Measurements from ENCODE around the gene CTPS2.
"Not testable (repeated sequence)": the region's sequence is repeated elsewhere in the genome, so short reads cannot be mapped to it uniquely, and the experiment has no call there.

Gene CTPS2

DNA sequence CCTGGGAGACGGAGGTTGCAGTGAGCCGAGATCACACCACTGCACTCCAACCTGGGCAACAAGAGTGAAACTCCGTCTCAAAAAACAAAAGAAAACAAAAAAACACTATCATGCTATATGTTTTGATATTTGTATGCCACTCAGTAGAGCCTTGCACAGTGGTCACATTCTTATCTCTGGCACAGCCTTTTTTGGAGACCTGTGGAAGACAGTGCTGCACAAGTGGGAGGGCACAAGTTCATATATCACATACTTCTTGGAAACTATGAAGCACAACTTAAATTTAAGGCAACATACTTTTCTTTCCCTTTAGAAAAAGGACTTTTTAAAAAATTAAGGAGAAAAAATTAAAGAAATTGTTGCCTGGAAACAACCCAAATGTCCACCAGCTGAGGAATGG lies 76.9 kb downstream of the CTPS2 start:
- no peak for TF ChIP-seq MYC (IDR thresholded peaks at IDR 0.05; ENCODE audit: low read depth, low read length)
- TF ChIP-seq, protein P1, sequence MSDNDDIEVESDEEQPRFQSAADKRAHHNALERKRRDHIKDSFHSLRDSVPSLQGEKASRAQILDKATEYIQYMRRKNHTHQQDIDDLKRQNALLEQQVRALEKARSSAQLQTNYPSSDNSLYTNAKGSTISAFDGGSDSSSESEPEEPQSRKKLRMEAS (IDR thresholded peaks at IDR 0.05; ENCODE audit: low read depth, low read length) = no peak
- TF ChIP-seq, protein P2, sequence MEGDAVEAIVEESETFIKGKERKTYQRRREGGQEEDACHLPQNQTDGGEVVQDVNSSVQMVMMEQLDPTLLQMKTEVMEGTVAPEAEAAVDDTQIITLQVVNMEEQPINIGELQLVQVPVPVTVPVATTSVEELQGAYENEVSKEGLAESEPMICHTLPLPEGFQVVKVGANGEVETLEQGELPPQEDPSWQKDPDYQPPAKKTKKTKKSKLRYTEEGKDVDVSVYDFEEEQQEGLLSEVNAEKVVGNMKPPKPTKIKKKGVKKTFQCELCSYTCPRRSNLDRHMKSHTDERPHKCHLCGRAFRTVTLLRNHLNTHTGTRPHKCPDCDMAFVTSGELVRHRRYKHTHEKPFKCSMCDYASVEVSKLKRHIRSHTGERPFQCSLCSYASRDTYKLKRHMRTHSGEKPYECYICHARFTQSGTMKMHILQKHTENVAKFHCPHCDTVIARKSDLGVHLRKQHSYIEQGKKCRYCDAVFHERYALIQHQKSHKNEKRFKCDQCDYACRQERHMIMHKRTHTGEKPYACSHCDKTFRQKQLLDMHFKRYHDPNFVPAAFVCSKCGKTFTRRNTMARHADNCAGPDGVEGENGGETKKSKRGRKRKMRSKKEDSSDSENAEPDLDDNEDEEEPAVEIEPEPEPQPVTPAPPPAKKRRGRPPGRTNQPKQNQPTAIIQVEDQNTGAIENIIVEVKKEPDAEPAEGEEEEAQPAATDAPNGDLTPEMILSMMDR (IDR thresholded peaks at IDR 0.05; ENCODE audit: low read depth, low read length) = no peak
- no peak for TF ChIP-seq POLR2A (IDR thresholded peaks at IDR 0.05; ENCODE audit: extremely low read depth, insufficient read length)
- no peak for DNase-seq (ENCODE audit: low read depth)
- no peak overlapping the region for H3K4me3 ChIP-seq (ENCODE audit: low read depth, low read length)

DNA sequence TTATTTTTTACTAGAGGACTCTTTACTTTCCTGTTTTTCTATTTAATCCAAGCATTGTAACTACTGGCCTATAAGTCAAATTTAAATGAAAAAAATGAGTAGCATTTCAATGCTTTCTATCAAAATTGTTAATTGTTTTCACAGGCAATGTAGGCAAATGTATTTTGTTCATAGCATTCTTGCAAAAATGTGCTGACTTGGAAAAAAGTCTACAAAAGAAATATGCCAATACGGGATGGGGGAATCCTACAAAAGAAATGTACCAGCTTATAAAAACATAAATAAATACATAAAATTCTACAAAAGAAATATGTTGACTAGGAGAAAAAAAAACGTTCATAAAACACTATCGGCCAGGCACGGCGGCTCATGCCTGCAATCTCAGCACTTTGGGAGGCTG lies 77.4 kb downstream of the CTPS2 start:
- TF ChIP-seq, protein P1 (IDR thresholded peaks at IDR 0.05; ENCODE audit: low read depth, low read length) = no peak
- TF ChIP-seq, protein P2 (IDR thresholded peaks at IDR 0.05; ENCODE audit: low read depth, low read length) = no peak
- TF ChIP-seq MYC (IDR thresholded peaks at IDR 0.05; ENCODE audit: low read depth, low read length) = no peak
- no peak for TF ChIP-seq POLR2A (IDR thresholded peaks at IDR 0.05; ENCODE audit: extremely low read depth, insufficient read length)
- H3K4me3 ChIP-seq (ENCODE audit: low read depth, low read length) = no peak overlapping the region
- no peak for DNase-seq (ENCODE audit: low read depth)

DNA sequence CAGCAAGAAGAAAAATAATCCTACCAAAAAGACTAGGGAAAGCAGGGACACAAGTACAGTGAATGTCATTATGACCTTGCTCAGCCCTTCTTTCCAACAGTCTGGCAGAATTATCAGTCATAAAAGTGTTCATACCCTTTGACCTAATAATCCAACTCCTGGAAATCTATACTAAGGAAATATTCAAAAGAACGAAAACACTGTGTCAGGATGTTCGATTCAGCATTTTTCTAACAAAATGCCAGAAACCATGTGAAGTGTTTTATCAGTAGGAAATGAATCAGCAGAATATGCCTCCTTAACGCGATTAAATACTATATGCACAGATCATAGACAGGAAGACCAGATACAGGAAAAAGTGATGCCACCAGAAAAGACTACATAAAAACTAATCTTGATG lies 78.7 kb downstream of the CTPS2 start:
- DNase-seq (ENCODE audit: low read depth) = no peak
- TF ChIP-seq MYC (IDR thresholded peaks at IDR 0.05; ENCODE audit: low read depth, low read length) (no peak), POLR2A (IDR thresholded peaks at IDR 0.05; ENCODE audit: extremely low read depth, insufficient read length) (no peak)
- TF ChIP-seq, protein P1 (IDR thresholded peaks at IDR 0.05; ENCODE audit: low read depth, low read length) = no peak
- TF ChIP-seq, protein P2 (IDR thresholded peaks at IDR 0.05; ENCODE audit: low read depth, low read length) = no peak
- no peak overlapping the region for H3K4me3 ChIP-seq (ENCODE audit: low read depth, low read length)

DNA sequence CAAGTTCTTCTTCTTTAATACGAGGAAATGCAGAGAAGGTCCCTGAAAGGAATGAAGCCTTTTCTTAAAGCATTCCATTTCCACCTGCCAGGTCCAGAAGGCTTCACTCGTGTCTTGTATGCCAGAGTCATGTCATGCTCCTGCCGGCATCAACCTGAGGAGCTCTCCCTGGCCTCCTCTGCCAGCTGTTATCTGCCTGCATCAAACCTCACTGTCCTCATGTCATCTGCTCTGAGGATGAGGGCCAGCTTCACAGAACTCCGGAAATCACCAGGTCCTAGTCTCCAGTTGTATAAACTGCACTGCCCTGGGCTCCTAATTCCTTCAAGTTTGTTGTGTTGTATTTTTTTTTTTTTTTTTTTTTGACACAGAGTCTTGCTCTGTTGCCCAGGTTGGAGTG lies 82.6 kb downstream of the CTPS2 start:
- H3K4me3 ChIP-seq (ENCODE audit: low read depth, low read length) = no peak overlapping the region
- TF ChIP-seq, protein P2 (IDR thresholded peaks at IDR 0.05; ENCODE audit: low read depth, low read length) = no peak
- TF ChIP-seq MYC (IDR thresholded peaks at IDR 0.05; ENCODE audit: low read depth, low read length) = no peak
- TF ChIP-seq, protein P1 (IDR thresholded peaks at IDR 0.05; ENCODE audit: low read depth, low read length) = no peak
- no peak for TF ChIP-seq POLR2A (IDR thresholded peaks at IDR 0.05; ENCODE audit: extremely low read depth, insufficient read length)

DNA sequence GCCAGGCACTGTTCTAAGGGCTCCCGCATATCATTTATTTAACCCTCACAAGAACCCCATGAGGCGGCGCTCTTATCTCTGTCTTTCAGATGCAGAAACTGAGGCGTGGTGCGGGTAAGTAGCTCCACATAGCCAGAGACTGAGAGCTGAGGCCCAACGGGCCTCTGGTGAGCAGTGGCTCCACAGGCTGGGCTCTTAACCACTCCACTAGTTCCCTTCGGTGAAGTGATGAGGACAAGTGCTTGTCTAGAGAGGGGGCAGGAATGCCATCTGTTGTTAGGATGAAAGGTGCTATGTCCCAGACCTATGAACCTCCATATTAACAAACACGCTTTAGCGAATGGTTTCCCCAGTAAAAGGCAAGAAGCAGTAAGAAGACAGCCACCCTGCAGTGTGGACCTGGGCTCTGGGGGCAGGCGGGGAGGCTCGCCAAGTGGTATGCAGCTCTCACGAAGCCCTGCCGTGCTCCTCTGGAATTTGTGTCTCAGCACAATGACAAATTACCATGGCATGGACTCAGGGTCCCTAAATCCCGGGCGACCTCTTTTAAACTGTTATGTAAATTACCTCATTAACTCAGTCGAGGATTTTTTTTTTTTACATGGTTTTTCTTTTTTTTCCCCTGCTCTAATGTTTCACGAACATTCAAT lies 83.4 kb downstream of the CTPS2 start:
- no peak for DNase-seq (ENCODE audit: low read depth)
- H3K4me3 ChIP-seq (ENCODE audit: low read depth, low read length) = no peak overlapping the region
- TF ChIP-seq MYC (IDR thresholded peaks at IDR 0.05; ENCODE audit: low read depth, low read length) = no peak
- TF ChIP-seq, protein P2 (IDR thresholded peaks at IDR 0.05; ENCODE audit: low read depth, low read length) = no peak
- no peak for TF ChIP-seq POLR2A (IDR thresholded peaks at IDR 0.05; ENCODE audit: extremely low read depth, insufficient read length)
- TF ChIP-seq, protein P1 (IDR thresholded peaks at IDR 0.05; ENCODE audit: low read depth, low read length) = no peak

More for the DNA sequence above, 82.6 kb downstream of the CTPS2 start:
- DNase-seq (ENCODE audit: low read depth) = no peak

DNA sequence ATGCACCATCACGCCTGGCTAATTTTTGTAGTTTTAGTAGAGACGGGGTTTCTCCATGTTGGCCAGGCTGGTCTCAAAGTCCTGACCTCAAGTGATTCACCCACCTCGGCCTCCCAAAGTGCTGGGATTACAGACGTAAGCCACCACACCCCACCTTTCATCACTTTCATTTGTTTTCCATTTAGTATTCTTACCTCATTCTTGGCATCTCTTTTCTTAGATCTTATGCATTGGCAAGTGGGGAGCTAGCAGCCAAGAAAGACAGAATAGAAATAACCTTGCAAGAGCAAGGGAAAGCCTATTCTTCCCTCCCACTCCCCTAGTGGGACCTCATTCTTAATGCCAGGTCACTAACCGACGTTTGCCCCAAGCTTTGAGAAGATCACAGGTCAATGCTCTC lies 84.0 kb downstream of the CTPS2 start:
- not testable (repeated sequence) for DNase-seq (ENCODE audit: low read depth); H3K4me3 ChIP-seq (ENCODE audit: low read depth, low read length)
